Measurements from ENCODE around the gene TARBP1. TPM values are rescaled to one million over a fixed set of nuclear protein-coding genes. Genes with fewer than 3 reads are reported as not detected.

The TARBP1 gene
- total and polyA plus RNA-seq, 2 of the 13 experiments (the other 11 are each of a cell fraction or from before 2014, with no cell fraction given), result 37.7 to 67.0 TPM

- TF ChIP-seq ZNF451 (CRISPR knock-in tag; IDR thresholded peaks at IDR 0.05) (peak; percentile 54; the same call in 1 of the 2 replicates), ATF7 (IDR thresholded peaks at IDR 0.05) (no peak), ATF7 (CRISPR knock-in tag; IDR thresholded peaks at IDR 0.05) (0 out of 2 replicates have a peak, but pooled peaks have one; percentile 61), SSRP1 (CRISPR knock-in tag; IDR thresholded peaks at IDR 0.05) (0 out of 2 replicates have a peak, but pooled peaks have one; percentile 56), USF2 (IDR thresholded peaks at IDR 0.05; ENCODE audit: low read depth, low read length) (no peak), USF2 (CRISPR knock-in tag; IDR thresholded peaks at IDR 0.05; ENCODE audit: borderline replicate concordance) (peak; percentile 69), MIER3 (CRISPR knock-in tag; IDR thresholded peaks at IDR 0.05; ENCODE audit: borderline replicate concordance) (peak; percentile 71; the same call in 1 of the 2 replicates), NFATC3 (CRISPR knock-in tag; IDR thresholded peaks at IDR 0.05) (peak; percentile 98), ZNF678 (CRISPR knock-in tag; IDR thresholded peaks at IDR 0.05) (peak; percentile 79; the same call in 1 of the 2 replicates), IRX3 (CRISPR knock-in tag; IDR thresholded peaks at IDR 0.05; ENCODE audit: borderline replicate concordance, low read depth) (peak; percentile 46; the same call in 1 of the 2 replicates), ZBED4 (CRISPR knock-in tag; IDR thresholded peaks at IDR 0.05; ENCODE audit: borderline replicate concordance) (peak; percentile 34; the same call in 1 of the 2 replicates), ZNF362 (CRISPR knock-in tag; IDR thresholded peaks at IDR 0.05; ENCODE audit: borderline replicate concordance) (peak; percentile 17; the same call in 1 of the 2 replicates), HBP1 (CRISPR knock-in tag; IDR thresholded peaks at IDR 0.05; ENCODE audit: low read depth) (0 out of 2 replicates have a peak, but pooled peaks have one; percentile 48), ZNF263 (CRISPR knock-in tag; IDR thresholded peaks at IDR 0.05) (no peak), ZNF619 (CRISPR knock-in tag; IDR thresholded peaks at IDR 0.05) (peak; percentile 89; the same call in 1 of the 2 replicates), EED (CRISPR knock-in tag; IDR thresholded peaks at IDR 0.05) (peak; percentile 92), GABPB1 (CRISPR knock-in tag; IDR thresholded peaks at IDR 0.05) (peak; percentile 98)
- TF ChIP-seq, protein P1, sequence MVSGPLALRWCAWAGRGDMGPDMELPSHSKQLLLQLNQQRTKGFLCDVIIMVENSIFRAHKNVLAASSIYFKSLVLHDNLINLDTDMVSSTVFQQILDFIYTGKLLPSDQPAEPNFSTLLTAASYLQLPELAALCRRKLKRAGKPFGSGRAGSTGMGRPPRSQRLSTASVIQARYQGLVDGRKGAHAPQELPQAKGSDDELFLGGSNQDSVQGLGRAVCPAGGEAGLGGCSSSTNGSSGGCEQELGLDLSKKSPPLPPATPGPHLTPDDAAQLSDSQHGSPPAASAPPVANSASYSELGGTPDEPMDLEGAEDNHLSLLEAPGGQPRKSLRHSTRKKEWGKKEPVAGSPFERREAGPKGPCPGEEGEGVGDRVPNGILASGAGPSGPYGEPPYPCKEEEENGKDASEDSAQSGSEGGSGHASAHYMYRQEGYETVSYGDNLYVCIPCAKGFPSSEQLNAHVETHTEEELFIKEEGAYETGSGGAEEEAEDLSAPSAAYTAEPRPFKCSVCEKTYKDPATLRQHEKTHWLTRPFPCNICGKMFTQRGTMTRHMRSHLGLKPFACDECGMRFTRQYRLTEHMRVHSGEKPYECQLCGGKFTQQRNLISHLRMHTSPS (CRISPR knock-in tag; IDR thresholded peaks at IDR 0.05; ENCODE audit: low read depth), result peak; percentile 19; the same call in 1 of the 2 replicates
Observed at GRCh38 chr1:234373064-234373958, 105.7 kb downstream of the TARBP1 start, which contains the start of gene COA6 (continued).
